Kidney (tissue), 14 donors: ENCODE data around the gene KIF16B. TPM values are rescaled to one million over a fixed set of nuclear protein-coding genes. Genes with fewer than 3 reads are reported as not detected.

ENCODE experiments used
- DNase-seq, 5 donors: peaks; one replicate each; pipeline ENCODE4 v3.0.0-alpha.2; 2013 to 2020
- FAIRE-seq: peaks from 2 replicates; lab custom pipeline; 2012; peaks lifted over from hg19 to GRCh38; lab: Jason Lieb, UNC
- H3K27ac ChIP-seq, 2 donors: one replicate each; pipeline ENCODE4 v1.7.0; 2013; ENCODE audit warnings: low read depth in 2 of 2, low read length in 2 of 2, inconsistent platforms in 1 of 2
- H3K27me3 ChIP-seq: one replicate; pipeline ENCODE4 v1.7.1; 2013; ENCODE audit warnings: low read length, inconsistent platforms; ENCODE audit not compliant: control insufficient read depth, insufficient read depth
- H3K36me3 ChIP-seq, 3 donors: one replicate each; pipeline versions ENCODE4 v1.7.0 to v1.7.1; 2013; ENCODE audit warnings: low read length in 3 of 3, control low read depth in 1 of 3, inconsistent platforms in 1 of 3; ENCODE audit not compliant: insufficient read depth in 3 of 3, control insufficient read depth in 2 of 3
- H3K4me1 ChIP-seq, 3 donors: one replicate each; pipeline versions ENCODE4 v1.7.0 to v1.7.1; 2013; ENCODE audit warnings: low read length in 3 of 3, inconsistent platforms in 1 of 3, low read depth in 1 of 3; ENCODE audit not compliant: control insufficient read depth in 2 of 3, insufficient read depth in 2 of 3
- H3K4me3 ChIP-seq, 3 donors: one replicate each; pipeline versions ENCODE4 v1.7.0 to v1.8.1; 2013; ENCODE audit warnings: low read length in 3 of 3, control low read depth in 1 of 3, inconsistent platforms in 1 of 3
- H3K9ac ChIP-seq, 3 donors: one replicate each; pipeline versions ENCODE4 v1.7.0 to v1.7.1; 2013; ENCODE audit warnings: low read length in 3 of 3, control low read depth in 1 of 3, inconsistent platforms in 1 of 3
- H3K9me3 ChIP-seq, 3 donors: one replicate each; pipeline versions ENCODE4 v1.7.0 to v1.7.1; 2013; ENCODE audit warnings: low read length in 3 of 3, control low read depth in 1 of 3, inconsistent platforms in 1 of 3; ENCODE audit not compliant: control insufficient read depth in 2 of 3, insufficient read depth in 1 of 3
- CTCF ChIP-seq: IDR thresholded peaks from 3 replicates; pipeline ENCODE4 v1.5.1; 2012; ENCODE audit warnings: mild to moderate bottlenecking, moderate library complexity, borderline replicate concordance; ENCODE audit not compliant: insufficient read depth; ENCODE audit errors: extremely low read depth
- intact Hi-C: fragments of 100-400 bp; cut with DNase I; formaldehyde crosslinking; loops from one replicate; pipeline ENCODE4 v1.11.1; 2022
- polyA plus RNA-seq: library from polyadenylated mRNA; stranded (reverse); fragments of 350-450 nt; fragmentation: Illumina TruSeq; extraction: RNeasy Lipid Tissue Mini Kit (QIAGEN cat#74804); gene quantifications from one replicate; pipeline ENCODE4 v1.2.3, GENCODE V29; 2014; ENCODE audit warnings: low read depth, low replicate concordance; ENCODE audit not compliant: insufficient read depth
- total RNA-seq: library from RNA; stranded (reverse); fragmentation: NEBNext Ultra II Directional; extraction: Animal tissue kit (Norgen Biotek cat#: 25700); gene quantifications from one replicate; pipeline ENCODE4 v1.2.1, GENCODE V29; 2021
- donor health status: control.
- donor health status: control.
- donor health status: control.
- donor health status: control.
- donor health status: control.
- donor health status: DM: yes; HTN: yes; CAD: no.
- donor health status: Normal renal cell carcinoma (clear cell type).

Gene KIF16B
- total and polyA plus RNA-seq, 2 donors from 2014 or later: 15.0 to 19.7 TPM

- Histone ChIP-seq H3K4me1 (peaks cover 0 to 3% (median 0%) of the 10 kb centered on the region in 3 donors), H3K9ac (no peak overlapping the region), H3K27ac (no peak overlapping the region), H3K4me3 (no peak overlapping the region), H3K9me3 (no peaks in the 10 kb centered on the region), H3K27me3 (no peaks in the 10 kb centered on the region), H3K36me3 (peaks cover 3 to 18% (median 7%) of the 10 kb centered on the region in 3 donors)
- no peak for TF ChIP-seq CTCF
- DNase-seq (no peak), FAIRE-seq (no peak)
- intact Hi-C loops: loop anchor here (10.0 kb wide), 1 partner anchor 110 kb away; no protein-coding TSS in a partner anchor
Observed at GRCh38 chr20:16515046-16515445, 58.2 kb downstream of the KIF16B start.

GRCh38 chr20:16514140-16514539, 59.1 kb downstream of the KIF16B start:
- intact Hi-C loops: loop anchor here (10.0 kb wide), 1 partner anchor 111 kb away; no protein-coding TSS in a partner anchor
- Histone ChIP-seq H3K27me3 (no peaks in the 10 kb centered on the region), H3K36me3 (peaks cover 3 to 20% (median 7%) of the 10 kb centered on the region in 3 donors), H3K4me3 (no peak overlapping the region), H3K4me1 (peaks cover 0 to 3% (median 0%) of the 10 kb centered on the region in 3 donors), H3K27ac (no peak overlapping the region), H3K9ac (no peak overlapping the region), H3K9me3 (no peaks in the 10 kb centered on the region)
- peak in 1 of 5 donors; percentile 16 for DNase-seq
- TF ChIP-seq CTCF: no peak
- no peak for FAIRE-seq

- H3K27ac ChIP-seq: no peak overlapping the region
Observed at GRCh38 chr20:16505894-16506293, 67.4 kb downstream of the KIF16B start.

More at GRCh38 chr20:16505894-16506293, 67.4 kb downstream of the KIF16B start:
- H3K4me1 ChIP-seq: no peaks in the 10 kb centered on the region
- H3K36me3 ChIP-seq: peaks cover 3 to 44% (median 18%) of the 10 kb centered on the region in 3 donors
- H3K9me3 ChIP-seq: no peaks in the 10 kb centered on the region
- FAIRE-seq (no peak), DNase-seq (no peak)
- no peak for TF ChIP-seq CTCF
- H3K27me3 ChIP-seq: no peaks in the 10 kb centered on the region
- intact Hi-C loops: no loop called here
- no peak overlapping the region for H3K9ac ChIP-seq
- no peak overlapping the region for H3K4me3 ChIP-seq
